ENCODE data around the gene PRKAG2.

Gene PRKAG2

DNA sequence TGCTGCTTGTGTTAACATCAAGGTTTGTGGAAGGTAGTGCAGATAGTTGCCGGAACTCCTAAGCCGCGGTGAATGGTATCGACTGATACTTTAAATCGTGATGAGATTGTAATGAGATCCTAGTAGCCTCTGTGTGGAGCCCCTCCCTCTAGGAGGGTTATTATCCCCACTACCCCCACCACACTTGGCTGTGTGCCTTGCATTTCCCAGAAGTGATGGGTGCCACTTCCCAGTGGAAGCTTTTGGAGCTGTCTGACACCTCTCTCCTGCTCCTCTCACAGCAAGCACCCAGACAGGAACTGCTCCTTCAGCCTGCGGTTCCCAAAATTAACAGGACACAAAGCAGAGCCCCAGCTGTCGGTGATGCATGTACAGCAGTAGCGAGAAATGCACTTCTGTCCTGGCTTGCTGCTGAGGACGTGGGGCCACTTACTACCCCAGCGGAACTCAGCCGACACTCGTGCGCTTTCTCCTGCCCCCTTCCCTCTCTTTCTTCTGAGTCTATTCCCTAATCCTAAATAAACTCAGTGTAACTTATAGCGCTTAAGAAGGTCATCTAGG, 52.5 kb downstream of the PRKAG2 start:
- no peak overlapping the region for H3K4me3 ChIP-seq (replicated peaks in 1 of 2; ENCODE audit: low read depth in 2 of 2, low read length in 2 of 2)

GRCh38 chr7:151823566-151824372, 53.1 kb downstream of the PRKAG2 start:
- H3K4me3 ChIP-seq (replicated peaks in 1 of 2; ENCODE audit: low read depth in 2 of 2, low read length in 2 of 2) = no peak overlapping the region
- no peak for DNase-seq (ENCODE audit: low read depth in 2 of 2)
- TF ChIP-seq, protein P1, sequence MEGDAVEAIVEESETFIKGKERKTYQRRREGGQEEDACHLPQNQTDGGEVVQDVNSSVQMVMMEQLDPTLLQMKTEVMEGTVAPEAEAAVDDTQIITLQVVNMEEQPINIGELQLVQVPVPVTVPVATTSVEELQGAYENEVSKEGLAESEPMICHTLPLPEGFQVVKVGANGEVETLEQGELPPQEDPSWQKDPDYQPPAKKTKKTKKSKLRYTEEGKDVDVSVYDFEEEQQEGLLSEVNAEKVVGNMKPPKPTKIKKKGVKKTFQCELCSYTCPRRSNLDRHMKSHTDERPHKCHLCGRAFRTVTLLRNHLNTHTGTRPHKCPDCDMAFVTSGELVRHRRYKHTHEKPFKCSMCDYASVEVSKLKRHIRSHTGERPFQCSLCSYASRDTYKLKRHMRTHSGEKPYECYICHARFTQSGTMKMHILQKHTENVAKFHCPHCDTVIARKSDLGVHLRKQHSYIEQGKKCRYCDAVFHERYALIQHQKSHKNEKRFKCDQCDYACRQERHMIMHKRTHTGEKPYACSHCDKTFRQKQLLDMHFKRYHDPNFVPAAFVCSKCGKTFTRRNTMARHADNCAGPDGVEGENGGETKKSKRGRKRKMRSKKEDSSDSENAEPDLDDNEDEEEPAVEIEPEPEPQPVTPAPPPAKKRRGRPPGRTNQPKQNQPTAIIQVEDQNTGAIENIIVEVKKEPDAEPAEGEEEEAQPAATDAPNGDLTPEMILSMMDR (IDR thresholded peaks at IDR 0.05; ENCODE audit: low read depth, low read length) = no peak

More for the DNA sequence above, 52.5 kb downstream of the PRKAG2 start:
- DNase-seq (ENCODE audit: low read depth in 2 of 2) = no peak
- TF ChIP-seq, protein P1 (IDR thresholded peaks at IDR 0.05; ENCODE audit: low read depth, low read length) = no peak

DNA sequence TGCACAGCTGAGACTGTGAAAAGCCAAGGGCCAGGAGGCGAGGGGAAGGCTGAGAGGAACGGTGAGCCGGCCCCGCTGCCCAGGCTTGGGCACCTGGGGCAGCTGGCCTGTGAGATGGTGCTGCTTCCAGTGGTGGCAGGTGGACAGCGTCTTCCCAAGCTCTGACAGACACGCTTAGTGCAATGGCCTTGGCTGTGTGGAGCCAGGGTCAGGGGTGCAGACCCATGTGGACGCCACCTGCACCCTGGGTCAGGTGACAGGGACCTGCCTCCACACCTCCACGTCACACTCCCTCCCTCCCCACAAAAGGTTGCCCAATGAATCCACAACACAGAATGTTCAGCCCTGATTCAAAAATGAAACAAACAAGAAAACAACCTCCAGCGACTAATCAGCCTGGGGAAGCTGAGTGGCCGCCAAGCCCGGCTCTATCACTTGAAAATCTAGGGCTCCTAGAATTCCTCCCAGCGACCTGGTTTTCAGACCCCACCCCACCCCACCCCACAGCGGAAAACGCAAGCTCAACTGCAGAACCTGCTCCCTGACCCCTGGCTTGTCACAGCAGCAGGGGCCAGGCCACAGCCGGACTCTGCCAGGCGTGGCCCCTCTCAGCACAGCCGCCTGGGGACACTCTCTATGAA, 54.3 kb downstream of the PRKAG2 start:
- TF ChIP-seq, protein P1 (IDR thresholded peaks at IDR 0.05; ENCODE audit: low read depth, low read length) = no peak
- DNase-seq (ENCODE audit: low read depth in 2 of 2) = no peak

GRCh38 chr7:151821806-151822540, 54.9 kb downstream of the PRKAG2 start:
- no peak for DNase-seq (ENCODE audit: low read depth in 2 of 2)
- no peak overlapping the region for H3K4me3 ChIP-seq (replicated peaks in 1 of 2; ENCODE audit: low read depth in 2 of 2, low read length in 2 of 2)
- TF ChIP-seq, protein P1 (IDR thresholded peaks at IDR 0.05; ENCODE audit: low read depth, low read length) = no peak

More for the DNA sequence above, 54.3 kb downstream of the PRKAG2 start:
- no peak overlapping the region for H3K4me3 ChIP-seq (replicated peaks in 1 of 2; ENCODE audit: low read depth in 2 of 2, low read length in 2 of 2)

- TF ChIP-seq, protein P1 (IDR thresholded peaks at IDR 0.05; ENCODE audit: low read depth, low read length) = no peak
- no peak overlapping the region for H3K4me3 ChIP-seq (replicated peaks in 1 of 2; ENCODE audit: low read depth in 2 of 2, low read length in 2 of 2)
- DNase-seq (ENCODE audit: low read depth in 2 of 2) = no peak
These were observed 55.7 kb downstream of the PRKAG2 start for GRCh38 chr7:151821226-151821625.

GRCh38 chr7:151820491-151821105, 56.3 kb downstream of the PRKAG2 start:
- no peak overlapping the region for H3K4me3 ChIP-seq (replicated peaks in 1 of 2; ENCODE audit: low read depth in 2 of 2, low read length in 2 of 2)
- no peak for DNase-seq (ENCODE audit: low read depth in 2 of 2)
- TF ChIP-seq, protein P1 (IDR thresholded peaks at IDR 0.05; ENCODE audit: low read depth, low read length) = no peak
